K562 (cell line): ENCODE data around the gene PLD1. TPM values are rescaled to one million over a fixed set of nuclear protein-coding genes. Genes with fewer than 3 reads are reported as not detected.

Source experiments
- ATAC-seq: fragments of 200-7000 bp; cut with Tn5 transposase; 3 replicates; pipeline ENCODE4 v1.9.1; 2020; ENCODE audit warnings: moderate library complexity
- BruUV-seq: library from RNA; stranded (reverse); fragments of 400-500 nt; replicated peaks from 2 replicates; lab custom pipeline; 2021; lab: Mats Ljungman, UMichigan
- CTCF ChIA-PET: fragments of 300-600 bp; formaldehyde crosslinking; extraction: SDS; loops from one replicate; lab custom pipeline; 2021; ENCODE audit warnings: low intra/inter-chr PET ratio; lab: Yijun Ruan, JAX
- POLR2A ChIA-PET: fragments of 300-600, 350-650 bp; sonication (Branson Sonifier 250); formaldehyde crosslinking; extraction: SDS; loops from one replicate; lab custom pipeline; 2021; ENCODE audit warnings: antibody characterized with exemption, inconsistent platforms; lab: Yijun Ruan, JAX
- DNase-seq, 4 experiments: peaks; one replicate each; pipeline versions ENCODE4 v3.0.0 to v3.0.0-alpha.2; 2011 to 2018; ENCODE audit warnings: low spot score in 3 of 4, mixed read lengths in 3 of 4; ENCODE audit errors: extremely low read depth in 1 of 4
- FAIRE-seq: peaks from 2 replicates; lab custom pipeline; 2011; peaks lifted over from hg19 to GRCh38; lab: Jason Lieb, UNC
- H2AFZ ChIP-seq: 2 replicates; pipeline ENCODE4 v1.6.0; 2011; ENCODE audit warnings: low read depth, low read length, control low read depth, inconsistent platforms
- H3K27ac ChIP-seq: fragments of 200-600 bp; 3 replicates; pipeline ENCODE4 v1.8.0; 2011; ENCODE audit warnings: low read depth, mild to moderate bottlenecking, control low read depth, inconsistent platforms, low read length, moderate library complexity, mixed read lengths; ENCODE audit errors: extremely low read depth
- H3K27me3 ChIP-seq, 2 experiments: fragments of 300-600 bp in 1 of 2; 2 replicates in 1 of 2; 3 replicates in 1 of 2; pipeline versions ENCODE4 v1.6.0 to v1.8.0; 2011; ENCODE audit warnings: inconsistent platforms in 2 of 2, low read length in 2 of 2, mild to moderate bottlenecking in 1 of 2, mixed read lengths in 1 of 2, moderate library complexity in 1 of 2; ENCODE audit not compliant: control insufficient read depth in 2 of 2, insufficient read depth in 2 of 2
- H3K36me3 ChIP-seq: fragments of 300-600 bp; 3 replicates; pipeline ENCODE4 v1.8.0; 2011; ENCODE audit warnings: mild to moderate bottlenecking, low read length, inconsistent platforms; ENCODE audit not compliant: control insufficient read depth, insufficient read depth
- H3K4me1 ChIP-seq, 2 experiments: fragments of 200-600 bp in 1 of 2; replicated peaks in 1 of 2; 2 replicates in 1 of 2; 3 replicates in 1 of 2; pipeline versions ENCODE4 v1.5.1 to v1.8.0; 2011; ENCODE audit warnings: inconsistent platforms in 2 of 2, low read length in 2 of 2, mild to moderate bottlenecking in 1 of 2, mixed read lengths in 1 of 2, moderate library complexity in 1 of 2; ENCODE audit not compliant: control insufficient read depth in 2 of 2, insufficient read depth in 2 of 2
- H3K4me2 ChIP-seq: 2 replicates; pipeline ENCODE4 v1.6.1; 2011; ENCODE audit warnings: low read length, control low read depth, inconsistent platforms, mixed read lengths; ENCODE audit not compliant: insufficient read depth
- H3K4me3 ChIP-seq: fragments of 200-600 bp; sonication (generic), shearing (Covaris generic); 2 replicates; pipeline ENCODE4 v1.5.1; 2016; ENCODE audit warnings: control low read depth, inconsistent platforms
- H3K79me2 ChIP-seq: fragments of 200-600 bp; 3 replicates; pipeline ENCODE4 v1.8.0; 2011; ENCODE audit warnings: low read length, inconsistent platforms; ENCODE audit not compliant: control insufficient read depth, insufficient read depth
- H3K9ac ChIP-seq, 2 experiments: 2 replicates each; pipeline versions ENCODE4 v1.6.0 to v1.6.1; 2011; ENCODE audit warnings: low read depth in 2 of 2, low read length in 2 of 2, control low read depth in 1 of 2, inconsistent platforms in 1 of 2, mild to moderate bottlenecking in 1 of 2, mixed read lengths in 1 of 2; ENCODE audit not compliant: insufficient read depth in 1 of 2
- H3K9me1 ChIP-seq: one replicate; pipeline ENCODE4 v1.6.0; 2011; ENCODE audit warnings: inconsistent platforms, mild to moderate bottlenecking, low read length, moderate library complexity; ENCODE audit not compliant: control insufficient read depth, insufficient read depth
- H3K9me3 ChIP-seq: replicated peaks from 2 replicates; pipeline ENCODE4 v1.5.1; 2011; ENCODE audit warnings: low read depth, low read length, inconsistent platforms; ENCODE audit not compliant: control insufficient read depth, insufficient read depth
- H4K20me1 ChIP-seq: replicated peaks from 2 replicates; pipeline ENCODE4 v1.6.1; 2011; ENCODE audit warnings: low read length, inconsistent platforms, mixed read lengths; ENCODE audit not compliant: control insufficient read depth, insufficient read depth
- ESRRA ChIP-seq: fragments of 450-650 bp; IDR thresholded peaks from 2 replicates; pipeline ENCODE4 v1.6.1; 2014; ENCODE audit warnings: low read depth, mild to moderate bottlenecking, moderate library complexity, borderline replicate concordance
- HES1 ChIP-seq: fragments of 450-650 bp; IDR thresholded peaks from 2 replicates; pipeline ENCODE4 v1.6.1; 2016; ENCODE audit warnings: low read depth, mild to moderate bottlenecking, moderate library complexity
- MTA2 ChIP-seq: fragments of 450-650 bp; IDR thresholded peaks from 2 replicates; pipeline ENCODE4 v1.6.1; 2016; ENCODE audit warnings: low read depth
- ZFPM2 ChIP-seq: fragments of 250-450 bp; sonication (Bioruptor Pico); IDR thresholded peaks from 2 replicates; pipeline ENCODE4 v1.5.1; 2022; ENCODE audit warnings: mild to moderate bottlenecking
- ZNF197 ChIP-seq: fragments of 200-800 bp; sonication (Bioruptor generic); IDR thresholded peaks from 2 replicates; pipeline ENCODE4 v1.6.1; 2016; ENCODE audit warnings: low read depth, missing genetic modification characterization, missing compliant biosample characterization
- WGBS: fragments of 100-300 bp; shearing (Covaris generic); methylation state at CpG from one replicate; pipeline ENCODE4 v1.1.6; 2016; ENCODE audit warnings: low coverage, mixed read lengths; ENCODE audit not compliant: insufficient coverage; ENCODE audit errors: missing lambda C conversion rate; 5-methylcytosine and 5-hydroxymethylcytosine counted together
- in situ Hi-C: fragments of 300-500 bp; cut with MboI; formaldehyde crosslinking; loops from 4 replicates; pipeline ENCODE4 v1.15.0; 2018; ENCODE audit warnings: inconsistent platforms, mixed read lengths
- intact Hi-C: fragments of 100-400 bp; cut with micrococcal nuclease; formaldehyde crosslinking; loops from 2 replicates; pipeline ENCODE4 v1.14.2; 2022
- polyA plus RNA-seq, 8 experiments: library from polyadenylated mRNA; depleted of rRNA in 4 of 8; stranded (reverse) in 5 of 8; unstranded in 3 of 8; fragments of >200 nt; fragmentation: Nextera tagmentation in 2 of 8; fragmentation: Illumina TruSeq in 1 of 8; extraction: Ambion mirVana in 2 of 8; extraction: Trizol in 1 of 8; gene quantifications; 2 replicates each; pipeline versions ENCODE4 v1.2.1 to v1.2.3, GENCODE V29; 2011 to 2014; ENCODE audit warnings: inconsistent platforms in 1 of 8, missing spikeins in 1 of 8
- total RNA-seq, 7 experiments: library from RNA; depleted of rRNA in 6 of 7; stranded (reverse); fragments of >200 nt in 6 of 7; fragmentation: Illumina TruSeq in 2 of 7; extraction: Trizol in 2 of 7; gene quantifications; 2 replicates each; pipeline versions ENCODE4 v1.2.1 to v1.2.3, GENCODE V29; 2011 to 2021; ENCODE audit warnings: low replicate concordance in 1 of 7
- TF ChIP-seq, protein P1 (sequence below): IDR thresholded peaks from 2 replicates; pipeline ENCODE4 v1.6.1; 2016; ENCODE audit warnings: missing genetic modification characterization, missing compliant biosample characterization

Gene PLD1
- total and polyA plus RNA-seq, 9 of the 15 experiments (the other 6 are each of a cell fraction or from before 2014, with no cell fraction given), result 8.4 to 26.1 (median 18.6) TPM

- Histone ChIP-seq H3K9me3 (no peaks in the 10 kb centered on the region), H3K4me1 (no peaks in the 10 kb centered on the region; a peak in 1 of 5 replicates), H3K9ac (no peak overlapping the region), H3K79me2 (no peaks in the 10 kb centered on the region; the same call in 2 of the 3 replicates), H3K27ac (no peak overlapping the region), H4K20me1 (no peaks in the 10 kb centered on the region), H3K36me3 (no peaks in the 10 kb centered on the region), H3K9me1 (no peaks in the 10 kb centered on the region), H3K4me3 (no peak overlapping the region), H3K4me2 (no peak overlapping the region), H2AFZ (no peak overlapping the region), H3K27me3 (no peaks in the 10 kb centered on the region)
- TF ChIP-seq ZFPM2 (CRISPR knock-in tag) (no peak), ZNF197 (no peak)
- CTCF ChIA-PET, result no interaction called here
- ATAC-seq, result no peak
- no TSS peak for BruUV-seq
- 0% methylated on average over 1 of the region's 1 CpG for WGBS
- no peak for DNase-seq
- POLR2A ChIA-PET, result interaction anchor here (1.1 kb wide), 1 partner anchor 9 kb away, joined by 4 read pairs; no protein-coding TSS in a partner anchor
- in situ Hi-C loops (no loop called here), intact Hi-C loops (no loop called here)
- FAIRE-seq, result no peak
Measured at GRCh38 chr3:171782617-171783016, 27.7 kb downstream of the PLD1 start.

DNA sequence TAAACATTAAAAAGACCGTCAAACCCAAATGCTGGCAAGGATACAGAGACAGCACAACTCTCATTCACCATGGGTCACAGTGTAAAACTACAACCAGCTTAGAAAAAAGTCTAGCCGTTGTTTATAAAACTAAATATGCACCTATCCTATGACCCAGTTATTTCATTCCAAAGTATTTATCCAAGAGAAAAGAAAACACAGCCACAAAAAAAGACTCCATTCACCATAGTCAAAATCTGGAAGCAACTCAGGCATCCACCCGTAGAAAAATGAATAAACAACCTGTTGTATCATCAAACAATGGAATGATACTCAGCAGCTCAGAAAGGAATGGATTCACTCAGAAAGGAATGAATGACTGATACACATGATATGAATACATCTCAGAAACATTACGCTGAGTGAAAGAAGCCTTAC is 28.6 kb downstream of the PLD1 start:
- no peaks in the 10 kb centered on the region for H3K9me3 ChIP-seq
- H3K27me3 ChIP-seq, result no peaks in the 10 kb centered on the region
- no peaks in the 10 kb centered on the region for H3K36me3 ChIP-seq
- FAIRE-seq (no peak), ATAC-seq (no peak), DNase-seq (no peak)
- no peak overlapping the region for H3K4me3 ChIP-seq
- no peaks in the 10 kb centered on the region; the same call in 2 of the 3 replicates for H3K79me2 ChIP-seq
- intact Hi-C loops (no loop called here), in situ Hi-C loops (no loop called here)
- TF ChIP-seq HES1 (no peak), MTA2 (no peak), ESRRA (no peak)
- TF ChIP-seq, protein P1, sequence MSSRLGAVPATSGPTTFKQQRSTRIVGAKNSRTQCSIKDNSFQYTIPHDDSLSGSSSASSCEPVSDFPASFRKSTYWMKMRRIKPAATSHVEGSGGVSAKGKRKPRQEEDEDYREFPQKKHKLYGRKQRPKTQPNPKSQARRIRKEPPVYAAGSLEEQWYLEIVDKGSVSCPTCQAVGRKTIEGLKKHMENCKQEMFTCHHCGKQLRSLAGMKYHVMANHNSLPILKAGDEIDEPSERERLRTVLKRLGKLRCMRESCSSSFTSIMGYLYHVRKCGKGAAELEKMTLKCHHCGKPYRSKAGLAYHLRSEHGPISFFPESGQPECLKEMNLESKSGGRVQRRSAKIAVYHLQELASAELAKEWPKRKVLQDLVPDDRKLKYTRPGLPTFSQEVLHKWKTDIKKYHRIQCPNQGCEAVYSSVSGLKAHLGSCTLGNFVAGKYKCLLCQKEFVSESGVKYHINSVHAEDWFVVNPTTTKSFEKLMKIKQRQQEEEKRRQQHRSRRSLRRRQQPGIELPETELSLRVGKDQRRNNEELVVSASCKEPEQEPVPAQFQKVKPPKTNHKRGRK (tag), result no peak
- no peak overlapping the region for H3K9ac ChIP-seq
- BruUV-seq, result no TSS peak
- no peaks in the 10 kb centered on the region for H3K9me1 ChIP-seq
- no peak overlapping the region for H2AFZ ChIP-seq
- no peak overlapping the region for H3K4me2 ChIP-seq
- WGBS, result 37% methylated on average over 4 of the region's 4 CpGs
- H4K20me1 ChIP-seq, result no peaks in the 10 kb centered on the region
- no peaks in the 10 kb centered on the region; a peak in 1 of 5 replicates for H3K4me1 ChIP-seq
- H3K27ac ChIP-seq, result no peak overlapping the region
- ChIA-PET POLR2A (interaction anchor here (0.6 to 1.6 kb wide), 2 partner anchors 8 to 9 kb away, joined by 3 to 4 read pairs; no protein-coding TSS in a partner anchor), CTCF (no interaction called here)
